GM12892 (cell line): ENCODE results near the gene WDR64.

ENCODE experiments used
- DNase-seq: peaks from one replicate; pipeline ENCODE4 v3.0.0; 2011; ENCODE audit not compliant: insufficient read length
- FAIRE-seq: peaks from 2 replicates; lab custom pipeline; 2011; peaks lifted over from hg19 to GRCh38; lab: Jason Lieb, UNC
- POLR2A ChIP-seq: IDR thresholded peaks from 2 replicates; pipeline ENCODE4 v1.6.1; 2011; ENCODE audit warnings: low read depth, low read length, control low read depth
- POLR2AphosphoS5 ChIP-seq: IDR thresholded peaks from 2 replicates; pipeline ENCODE4 v1.6.1; 2011; ENCODE audit warnings: low read depth, low read length, control low read depth
- TAF1 ChIP-seq: IDR thresholded peaks from 2 replicates; pipeline ENCODE4 v1.6.1; 2011; ENCODE audit warnings: low read depth, mild to moderate bottlenecking, control low read depth, low read length, borderline replicate concordance

WDR64 gene

GRCh38 chr1:241635556-241636152 is 16.4 kb upstream of the WDR64 start:
- DNase-seq (no peak), FAIRE-seq (peak; percentile 80)
- no peak for TF ChIP-seq POLR2AphosphoS5
- no peak for TF ChIP-seq TAF1
- TF ChIP-seq POLR2A = no peak

DNA sequence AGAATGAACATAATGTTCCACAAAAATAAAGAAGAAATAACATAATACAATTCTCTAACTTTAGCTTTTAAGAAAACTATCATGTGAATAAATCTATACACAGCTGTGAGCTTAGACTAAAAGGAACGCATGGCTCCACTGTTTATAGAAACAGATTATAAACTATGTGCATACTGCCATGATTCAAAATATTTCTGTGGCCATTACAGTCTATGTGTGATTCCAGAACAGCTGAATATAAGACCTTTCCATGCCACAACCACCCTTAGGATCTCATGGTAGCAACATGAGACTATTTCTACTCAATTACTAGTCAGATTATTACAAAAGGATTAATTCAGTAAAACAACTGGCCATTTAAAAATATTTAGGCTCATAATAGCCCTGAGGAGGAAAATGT is 15.8 kb upstream of the WDR64 start:
- FAIRE-seq (no peak), DNase-seq (no peak)
- TF ChIP-seq POLR2AphosphoS5 = no peak
- no peak for TF ChIP-seq TAF1
- TF ChIP-seq POLR2A = no peak

DNA sequence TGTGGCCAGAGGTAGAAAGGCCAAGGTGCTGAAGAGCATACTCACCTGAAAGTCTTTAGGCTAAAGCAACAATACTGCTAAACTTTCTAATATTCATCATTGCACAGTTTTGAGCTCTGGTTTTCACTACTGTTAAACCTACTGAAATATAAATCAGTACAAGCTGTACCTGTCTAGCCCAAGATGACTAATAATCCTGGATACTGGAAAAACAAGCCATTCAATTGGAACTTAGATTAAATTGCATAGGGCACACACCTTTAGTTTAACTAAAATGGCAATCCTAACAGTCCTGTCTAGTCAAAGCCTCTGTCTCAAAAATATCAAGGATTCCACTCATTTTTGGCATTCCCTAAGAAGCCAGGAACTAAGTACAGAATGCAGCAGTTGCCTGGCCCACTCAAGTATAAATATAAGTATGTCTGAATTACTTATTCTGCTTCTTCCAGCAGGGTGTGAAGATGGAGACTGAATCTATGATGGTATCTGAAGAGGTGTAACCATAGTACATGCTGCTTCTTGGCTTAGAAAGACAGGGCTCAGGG is 15.0 kb upstream of the WDR64 start:
- TF ChIP-seq POLR2A (no peak), TAF1 (no peak), POLR2AphosphoS5 (no peak)
- DNase-seq = no peak
- peak; percentile 60 for FAIRE-seq

DNA sequence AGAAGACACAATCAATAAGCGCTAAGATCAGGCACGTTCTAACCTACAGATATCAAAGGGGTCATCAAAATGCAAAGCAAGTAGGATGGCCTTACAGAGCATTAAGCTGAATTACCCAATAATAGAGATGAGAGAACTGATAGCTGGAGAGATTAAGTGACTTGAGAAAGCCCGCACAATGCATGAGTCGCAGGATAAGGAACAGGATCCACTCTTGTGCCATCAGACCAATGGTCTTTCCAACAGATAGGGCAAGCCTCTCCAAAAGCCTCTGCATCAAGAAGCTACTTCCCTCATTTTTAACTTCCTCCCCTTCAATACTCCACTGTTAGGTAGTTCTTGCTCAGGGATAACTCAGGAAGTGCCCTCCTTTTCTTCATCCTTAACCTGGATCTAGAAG is 14.5 kb upstream of the WDR64 start:
- DNase-seq (no peak), FAIRE-seq (no peak)
- TF ChIP-seq TAF1 (no peak), POLR2A (no peak), POLR2AphosphoS5 (no peak)

- FAIRE-seq (no peak), DNase-seq (no peak)
- no peak for TF ChIP-seq TAF1
- TF ChIP-seq POLR2AphosphoS5 = no peak
- no peak for TF ChIP-seq POLR2A
Observed at GRCh38 chr1:241638099-241638682, 13.9 kb upstream of the WDR64 start.

GRCh38 chr1:241638909-241639622 is 13.0 kb upstream of the WDR64 start:
- TF ChIP-seq TAF1 = no peak
- no peak for TF ChIP-seq POLR2AphosphoS5
- TF ChIP-seq POLR2A = no peak
- FAIRE-seq (no peak), DNase-seq (no peak)

- DNase-seq = peak; percentile 43
- FAIRE-seq = no peak
- TF ChIP-seq POLR2A = no peak
- TF ChIP-seq POLR2AphosphoS5 = no peak
- TF ChIP-seq TAF1 = no peak
Observed at GRCh38 chr1:241639623-241640148, 12.4 kb upstream of the WDR64 start.

DNA sequence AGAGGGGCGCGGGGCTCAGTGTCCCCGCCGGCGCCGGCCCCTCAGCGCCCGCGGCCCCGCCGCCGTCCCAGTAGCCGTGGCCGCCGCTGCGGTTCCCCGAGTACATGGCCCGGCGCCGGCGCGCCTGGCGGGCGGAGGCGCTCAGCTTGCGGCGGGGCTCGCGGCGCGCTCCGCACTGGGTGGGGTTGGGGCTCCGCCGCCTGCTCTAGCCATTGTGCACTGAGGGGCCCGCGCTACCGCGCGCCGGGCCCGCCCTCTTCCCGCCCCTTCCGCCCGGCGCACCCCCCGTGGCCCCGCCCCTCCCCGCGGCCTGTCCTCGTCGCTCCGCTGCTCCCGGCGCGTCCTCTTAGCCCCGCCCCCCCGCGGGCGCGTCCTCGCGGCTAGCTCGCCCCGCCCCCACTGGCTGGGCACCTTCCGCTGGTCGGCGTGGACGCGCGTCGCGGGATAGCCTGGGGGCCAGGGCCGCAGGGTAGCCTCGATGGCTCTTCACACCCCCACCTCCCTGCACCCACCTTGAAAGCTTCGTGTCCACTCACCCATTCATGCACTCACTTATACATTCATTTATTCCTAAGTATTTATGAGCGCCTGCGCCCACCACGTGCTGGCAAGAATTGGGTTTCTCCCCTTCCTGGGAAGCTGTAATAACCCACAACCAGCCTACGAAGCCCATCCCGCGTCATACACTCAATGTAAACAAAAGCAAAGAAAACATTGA is 11.8 kb upstream of the WDR64 start, which contains the start of the genes CHML and OPN3:
Gene CHML, minus strand, starts transcription at position 221 of the 718 bp plus-strand sequence. CDS start 4,603 bp downstream, outside the sequence.
Gene OPN3, minus strand, starts transcription at position 221 of the 718 bp plus-strand sequence. Its CDS starts 115 bp downstream, at position 106.
- peak; percentile 97 for FAIRE-seq
- peak; percentile 85 for DNase-seq
- TF ChIP-seq POLR2A (peak; percentile 95), TAF1 (peak; percentile 79), POLR2AphosphoS5 (peak; percentile 58; the same call in 1 of the 2 replicates)

DNA sequence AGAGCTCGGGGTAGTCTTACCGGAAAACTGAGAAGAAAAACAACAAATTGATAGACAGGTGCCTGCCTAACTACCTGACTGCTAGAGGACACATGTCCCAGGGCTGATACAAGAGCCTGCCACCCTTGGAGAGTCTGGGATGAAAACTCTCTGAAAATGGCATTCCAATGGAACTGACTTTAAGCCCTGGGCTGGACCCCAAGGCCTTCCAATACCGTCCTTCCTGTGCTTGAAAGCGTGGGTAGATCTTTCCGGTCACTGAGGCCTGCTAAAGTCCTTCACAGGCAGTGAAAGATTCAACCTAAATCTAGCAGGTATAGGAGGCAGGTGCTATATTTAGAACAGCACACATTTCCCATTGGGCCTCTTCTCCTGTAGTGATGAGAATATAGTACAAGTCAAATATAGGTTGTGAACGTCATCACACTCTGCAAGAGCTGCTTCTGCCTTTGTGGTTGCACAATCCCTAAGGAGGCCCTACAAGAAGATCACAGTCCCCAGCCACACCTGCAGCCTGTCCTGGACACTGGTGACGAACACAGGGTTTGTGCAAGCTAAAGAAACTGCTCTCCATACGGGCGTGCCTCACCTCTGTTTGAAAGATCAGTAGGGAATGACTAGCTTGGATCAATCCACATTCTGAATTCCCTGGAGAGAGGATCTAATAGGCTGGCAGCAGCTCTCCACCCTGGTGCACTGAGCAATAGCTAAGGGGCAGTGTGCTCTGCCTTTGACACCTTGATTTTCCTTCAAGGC is 11.0 kb upstream of the WDR64 start:
- DNase-seq (no peak), FAIRE-seq (no peak)
- TF ChIP-seq POLR2A (no peak), TAF1 (no peak), POLR2AphosphoS5 (no peak)

DNA sequence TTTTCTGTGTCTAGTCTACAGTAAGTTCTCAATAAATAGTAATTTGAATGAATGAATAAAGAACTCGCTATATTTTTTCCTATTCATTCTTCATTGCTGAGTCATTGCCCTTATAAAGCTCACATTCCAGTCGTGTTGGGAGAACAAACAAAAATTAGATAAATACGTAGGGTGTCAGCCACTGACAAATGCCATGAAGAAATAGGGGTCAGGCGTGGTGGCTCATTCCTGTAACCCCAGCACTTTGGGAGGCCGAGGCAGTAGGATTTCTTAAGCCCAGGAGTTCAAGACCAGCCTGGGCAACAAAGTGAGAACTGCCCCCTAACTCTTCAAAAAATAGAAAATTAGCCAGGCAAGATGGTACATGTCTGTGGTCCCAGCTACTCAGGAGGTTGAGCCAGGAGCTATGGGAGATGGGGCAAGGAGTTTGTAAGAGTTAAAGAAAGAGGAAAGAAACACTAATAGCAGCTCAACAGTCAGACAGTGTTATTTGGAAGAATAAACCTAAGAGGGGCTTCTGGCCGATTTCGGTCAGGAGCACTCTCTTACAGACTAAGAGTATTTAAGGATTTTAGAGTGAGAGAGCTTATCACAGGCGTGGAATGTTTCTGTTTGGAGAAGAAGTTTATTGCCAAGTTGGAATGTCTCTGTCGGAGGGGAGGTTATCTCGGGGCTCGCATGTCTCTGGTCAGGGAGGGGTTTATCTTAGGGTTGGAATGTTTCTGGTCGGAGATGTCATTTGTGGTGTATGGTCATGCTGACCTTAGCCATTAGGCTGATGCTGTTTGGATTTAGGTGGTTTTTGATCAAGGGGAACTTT is 10.1 kb upstream of the WDR64 start:
- FAIRE-seq (no peak), DNase-seq (no peak)

More for the DNA sequence above, 10.1 kb upstream of the WDR64 start:
- TF ChIP-seq POLR2AphosphoS5 (no peak), TAF1 (no peak), POLR2A (no peak)
